Femur (tissue), 1 donor: ENCODE measurements around the gene GGCX.
"Not testable (repeated sequence)": the region's sequence is repeated elsewhere in the genome, so short reads cannot be mapped to it uniquely, and the experiment has no call there.

Experiments used
- DNase-seq: peaks from one replicate; pipeline ENCODE4 v3.0.0-alpha.2; 2017

Gene GGCX

DNA sequence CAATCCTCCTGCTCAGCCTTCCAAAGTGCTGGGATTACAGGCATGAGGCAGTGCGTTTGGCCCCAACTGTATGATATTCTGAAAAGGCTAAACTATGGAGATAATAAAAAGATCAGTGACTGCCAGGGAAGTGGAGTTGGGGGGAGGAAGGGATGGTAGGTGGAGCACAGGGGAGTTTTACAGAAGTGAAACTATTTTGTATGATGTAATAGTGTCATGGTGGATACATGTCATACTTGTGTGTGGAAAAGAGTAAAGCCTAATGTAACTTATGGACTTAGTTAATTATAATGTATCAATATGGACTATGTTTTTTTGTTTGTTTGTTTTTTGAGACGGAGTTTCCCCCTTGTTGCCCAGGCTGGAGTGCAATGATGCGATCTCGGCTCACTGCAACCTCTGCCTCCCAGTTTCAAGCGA, 2.9 kb upstream of the GGCX start:
- no peak for DNase-seq

DNA sequence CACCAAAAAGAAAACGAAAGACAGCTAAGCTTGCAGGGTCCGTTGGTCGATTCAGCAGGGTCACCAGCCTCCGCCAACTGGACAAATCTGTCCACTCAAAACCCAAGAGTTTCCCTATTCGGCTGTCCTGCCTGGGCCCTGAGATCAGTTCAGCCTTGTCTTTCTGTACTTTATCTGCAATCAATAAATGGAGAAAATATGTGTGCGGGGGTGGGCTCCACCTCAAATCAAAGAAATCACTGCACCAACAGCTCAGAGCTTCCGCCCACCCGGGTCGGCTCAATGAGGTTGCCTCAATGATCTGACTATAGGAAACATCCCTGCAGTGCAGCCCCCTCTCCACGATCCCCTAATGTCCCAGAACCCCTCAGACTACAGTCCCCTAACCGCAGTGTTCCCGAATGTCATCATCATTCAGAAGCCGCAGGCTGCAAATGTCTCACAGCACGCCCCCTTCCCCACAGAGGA, 447 bp downstream of the GGCX start:
- no peak for DNase-seq

DNA sequence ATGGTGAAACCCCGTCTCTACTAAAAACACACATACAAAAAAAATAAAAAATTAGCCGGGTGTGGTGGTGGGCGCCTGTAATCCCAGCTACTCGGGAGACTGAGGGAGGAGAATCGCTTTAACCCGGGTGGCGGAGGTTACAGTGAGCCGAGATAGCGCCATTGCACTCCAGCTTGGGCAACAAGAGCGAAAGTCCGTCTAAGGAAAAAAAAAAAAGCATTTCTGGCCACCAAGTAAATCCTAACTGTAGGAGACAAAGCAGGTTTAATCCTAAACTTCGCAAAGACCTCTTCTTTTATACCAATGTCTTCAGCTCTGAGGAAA, 928 bp downstream of the GGCX start:
- not testable (repeated sequence) for DNase-seq

DNA sequence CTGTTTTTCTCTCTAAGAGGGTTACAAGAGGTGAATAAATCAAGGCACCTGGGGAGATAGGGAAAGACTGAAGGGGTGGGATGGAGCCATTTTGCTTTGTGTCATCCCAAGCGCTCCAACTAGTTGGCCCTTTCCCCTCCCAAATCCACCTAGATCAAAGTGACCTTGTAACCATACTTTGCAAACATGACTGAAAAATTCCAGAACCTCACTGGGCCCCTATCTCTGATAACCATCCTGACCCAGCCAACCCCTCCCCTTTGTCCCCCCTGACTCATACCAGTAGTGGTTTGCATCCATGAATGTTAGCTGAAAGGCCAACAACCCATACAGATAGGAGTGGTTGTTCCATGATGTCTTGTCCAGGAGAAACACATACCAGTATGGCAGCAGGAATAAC, 3.1 kb downstream of the GGCX start:
- no peak for DNase-seq

DNA sequence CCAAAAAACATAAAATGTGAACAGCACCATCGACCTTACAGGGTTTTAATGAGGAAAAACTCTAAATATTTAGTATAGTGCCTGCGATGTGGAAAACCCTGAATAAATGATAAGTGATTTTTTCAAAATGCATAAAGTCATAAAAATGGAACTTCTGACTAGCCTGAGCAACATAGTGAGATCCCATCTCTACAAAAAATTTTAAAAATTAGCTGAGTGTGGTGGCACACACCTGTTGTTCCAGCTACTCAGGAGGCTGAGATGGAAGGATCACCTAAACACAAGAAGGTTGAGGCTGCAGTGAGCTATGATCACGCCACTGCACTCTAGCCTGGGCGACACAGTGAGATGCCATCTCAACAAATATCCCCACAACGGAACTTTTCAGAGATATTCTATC, 4.2 kb downstream of the GGCX start:
- no peak for DNase-seq

DNA sequence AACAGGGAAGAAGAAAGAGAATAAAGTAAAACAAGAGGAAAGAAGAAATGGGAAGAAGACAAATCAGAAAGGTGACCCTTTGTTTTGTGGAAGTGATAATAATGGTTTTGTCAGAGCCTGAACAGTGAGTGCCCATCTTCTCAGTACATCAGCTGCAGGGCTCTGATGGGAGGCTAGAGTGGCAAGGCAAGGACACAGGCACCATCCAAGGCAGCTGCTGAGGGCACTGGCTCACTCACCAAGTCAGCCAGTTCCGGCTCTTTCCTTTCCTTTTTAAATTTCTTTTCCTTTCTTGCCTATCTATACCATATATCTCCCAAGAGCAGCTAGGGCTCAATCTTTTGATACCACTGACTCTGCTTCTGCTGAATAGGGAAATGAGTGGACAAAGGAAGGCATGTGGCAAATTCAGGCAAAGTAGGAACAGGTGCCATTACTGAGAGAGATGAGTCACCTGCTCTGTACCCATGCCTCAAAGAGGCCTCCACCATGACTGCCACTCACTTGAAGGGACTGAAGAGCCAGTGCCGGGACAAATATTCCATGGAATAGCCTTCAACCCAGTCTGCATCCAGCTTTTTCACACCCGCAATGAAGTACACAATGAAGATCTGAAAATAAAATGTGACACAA, 6.2 kb downstream of the GGCX start:
- DNase-seq: no peak

DNA sequence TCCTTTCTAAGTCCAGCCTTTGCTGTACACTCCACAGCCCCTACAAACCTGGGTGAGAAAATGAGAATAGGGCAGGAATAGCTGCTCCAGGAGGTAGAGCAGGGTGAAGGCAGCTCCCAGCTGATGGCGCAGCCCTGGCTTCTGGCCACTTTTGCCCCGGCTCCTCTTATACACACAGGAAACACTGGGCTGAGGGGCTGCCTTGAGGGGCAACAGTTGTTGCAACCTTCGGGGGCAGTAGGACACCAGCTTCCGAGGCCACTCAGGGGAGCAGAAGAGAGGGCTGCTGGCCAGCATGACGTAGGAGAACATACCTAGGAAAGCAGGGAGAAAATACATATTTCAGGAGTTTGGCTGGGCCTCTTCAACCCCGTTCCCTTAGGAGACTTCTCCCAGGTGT, 8.1 kb downstream of the GGCX start:
- DNase-seq: no peak

DNA sequence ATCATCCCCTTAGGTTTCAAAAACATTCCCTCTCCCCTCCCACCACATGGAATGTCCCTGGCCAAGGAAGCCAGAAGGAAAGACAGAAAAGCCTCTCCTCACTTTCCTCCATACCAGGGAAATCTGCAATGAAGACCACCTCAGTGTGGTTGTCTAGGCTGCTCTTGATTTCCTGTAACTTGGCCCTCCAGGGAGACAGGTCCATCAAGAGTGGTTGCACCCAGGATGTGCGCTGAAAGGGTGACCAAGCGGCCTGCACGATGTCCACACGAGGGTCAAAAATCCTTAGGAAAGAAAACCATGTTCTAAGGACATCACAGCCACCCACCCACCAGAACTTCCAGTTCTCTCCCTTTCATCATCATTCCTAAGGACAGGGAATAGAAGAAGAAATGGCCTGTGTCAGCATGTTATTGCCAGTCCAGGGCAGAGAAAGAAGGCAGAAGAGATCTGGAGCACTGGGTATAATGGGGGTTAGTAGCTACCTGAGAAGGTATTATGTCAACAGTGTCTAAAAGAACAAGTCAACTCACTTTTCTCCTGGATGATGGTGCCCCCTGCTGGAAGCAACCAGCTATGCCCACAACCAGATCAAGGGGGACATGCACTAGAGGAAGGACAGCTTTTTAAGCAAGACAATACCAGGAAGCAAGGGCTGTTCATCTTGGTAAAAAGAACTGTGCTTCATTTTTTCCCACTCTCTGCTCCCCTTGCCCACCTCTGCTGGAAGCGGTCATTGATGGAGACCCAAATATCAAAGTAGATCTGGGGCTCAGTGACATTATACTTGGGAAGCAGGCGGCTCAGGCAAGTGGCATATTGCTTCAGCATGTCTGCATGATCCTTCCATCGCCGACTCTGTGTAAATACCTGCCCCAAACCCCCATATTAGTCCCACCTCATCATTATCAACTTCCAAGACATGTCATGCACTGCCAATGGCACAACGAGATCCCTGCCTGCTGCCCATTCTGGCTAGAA, 9.3 kb downstream of the GGCX start:
- DNase-seq: peak; percentile 89

DNA sequence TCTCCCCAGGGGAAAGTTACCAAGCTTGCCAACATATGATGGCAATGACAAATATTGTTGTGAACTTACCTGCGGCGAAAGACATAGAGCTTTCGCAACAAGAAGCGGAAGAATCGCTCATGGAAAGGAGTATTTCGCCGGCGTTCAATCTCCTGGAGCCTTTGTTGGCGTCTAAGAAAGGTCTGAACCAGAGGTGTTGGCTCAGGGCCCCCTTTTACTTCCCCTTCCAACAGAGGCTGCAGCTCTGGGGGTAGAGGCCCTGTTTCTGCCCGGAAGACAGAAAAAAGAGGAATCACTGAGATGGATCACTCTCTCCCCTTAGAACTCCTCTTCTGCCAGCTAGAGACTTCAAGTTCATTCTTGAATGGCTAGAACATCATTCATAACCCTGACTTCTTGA, 10.8 kb downstream of the GGCX start:
- DNase-seq: no peak

DNA sequence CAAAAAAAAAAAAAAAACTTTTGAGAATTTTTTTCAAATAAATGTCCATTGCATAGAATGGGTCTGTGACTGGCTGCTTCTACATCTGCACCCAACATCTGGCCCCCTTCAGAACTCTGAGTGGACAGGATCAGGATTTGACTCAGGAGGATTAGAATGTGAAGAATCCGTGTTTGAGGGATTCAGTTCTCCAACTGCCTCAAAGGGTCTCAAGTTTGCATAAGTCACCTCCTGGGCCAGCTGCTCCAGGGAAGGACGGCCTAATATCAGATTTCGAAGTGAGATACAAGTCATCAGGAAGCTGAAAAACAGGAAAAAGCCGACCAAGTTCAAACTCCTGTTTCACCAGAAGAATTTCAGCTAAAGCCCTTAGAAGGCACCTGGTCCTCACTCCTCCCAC, 11.5 kb downstream of the GGCX start:
- no peak for DNase-seq

DNA sequence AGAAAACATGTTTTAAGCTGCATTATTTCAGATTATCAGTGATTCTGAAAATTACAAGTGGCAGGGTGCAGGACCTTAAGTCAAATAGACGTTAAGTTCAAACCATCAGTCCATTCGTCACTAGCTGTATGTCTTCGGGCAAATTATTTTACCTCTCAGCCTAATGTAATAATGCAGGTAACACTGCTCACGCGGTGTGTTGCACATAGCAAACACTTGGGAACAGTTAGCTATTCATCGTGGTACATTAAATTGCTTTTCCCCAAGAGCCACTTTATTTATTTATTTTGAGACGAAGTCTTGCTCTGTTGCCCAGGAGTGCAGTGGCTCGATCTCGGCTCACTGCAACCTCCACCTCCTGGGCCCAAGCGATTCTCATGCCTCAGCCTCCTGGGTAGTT, 12.2 kb downstream of the GGCX start:
- DNase-seq: no peak

DNA sequence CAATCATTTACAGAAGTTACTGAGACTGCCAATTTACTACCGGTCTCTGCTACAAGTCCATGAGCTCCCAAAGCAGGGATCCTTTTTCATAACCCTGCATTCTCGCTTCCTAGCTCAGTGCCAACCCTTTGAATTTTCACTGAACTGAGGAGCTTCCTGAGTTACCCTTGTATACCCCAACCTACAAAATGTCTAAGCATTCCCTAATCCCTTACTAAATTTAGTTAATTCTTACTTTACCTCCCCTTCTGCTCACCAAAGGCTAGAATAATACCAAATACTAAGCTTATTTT, 12.7 kb downstream of the GGCX start:
- no peak for DNase-seq

DNA sequence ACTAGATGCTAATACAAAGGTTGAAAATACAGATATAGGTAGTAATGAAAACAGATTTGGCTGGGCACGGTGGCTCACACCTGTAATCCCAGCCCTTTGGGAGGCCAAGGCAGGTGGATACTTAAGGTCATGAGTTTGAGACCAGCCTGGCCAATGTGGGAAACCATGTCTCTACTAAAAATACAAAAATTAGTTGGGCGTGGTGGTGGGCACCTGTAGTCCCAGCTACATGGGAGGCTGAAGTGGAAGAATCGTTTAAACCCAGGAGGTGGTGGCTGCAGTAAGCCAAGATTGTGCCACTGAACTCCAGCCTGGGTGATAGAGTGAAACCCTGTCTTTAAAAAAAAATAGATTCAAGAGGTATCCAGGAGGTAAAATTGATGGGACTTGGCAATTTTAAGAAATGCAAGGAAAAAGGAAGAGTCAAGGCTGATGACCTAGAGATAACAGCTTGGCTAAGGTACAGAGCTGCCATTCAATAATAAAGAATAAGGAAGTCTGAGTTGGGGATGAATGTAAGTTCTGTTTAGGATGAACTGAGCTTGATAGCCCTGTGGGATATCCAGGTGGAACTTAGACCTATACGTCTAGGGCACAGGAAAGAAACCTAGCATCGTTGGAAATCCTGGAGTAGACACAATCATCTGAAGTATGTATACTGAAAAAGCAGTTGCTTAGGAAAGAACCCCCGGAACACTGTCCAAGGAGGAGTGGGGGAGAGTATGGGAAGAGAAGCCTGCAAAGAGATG, 13.3 kb downstream of the GGCX start:
- DNase-seq: no peak

DNA sequence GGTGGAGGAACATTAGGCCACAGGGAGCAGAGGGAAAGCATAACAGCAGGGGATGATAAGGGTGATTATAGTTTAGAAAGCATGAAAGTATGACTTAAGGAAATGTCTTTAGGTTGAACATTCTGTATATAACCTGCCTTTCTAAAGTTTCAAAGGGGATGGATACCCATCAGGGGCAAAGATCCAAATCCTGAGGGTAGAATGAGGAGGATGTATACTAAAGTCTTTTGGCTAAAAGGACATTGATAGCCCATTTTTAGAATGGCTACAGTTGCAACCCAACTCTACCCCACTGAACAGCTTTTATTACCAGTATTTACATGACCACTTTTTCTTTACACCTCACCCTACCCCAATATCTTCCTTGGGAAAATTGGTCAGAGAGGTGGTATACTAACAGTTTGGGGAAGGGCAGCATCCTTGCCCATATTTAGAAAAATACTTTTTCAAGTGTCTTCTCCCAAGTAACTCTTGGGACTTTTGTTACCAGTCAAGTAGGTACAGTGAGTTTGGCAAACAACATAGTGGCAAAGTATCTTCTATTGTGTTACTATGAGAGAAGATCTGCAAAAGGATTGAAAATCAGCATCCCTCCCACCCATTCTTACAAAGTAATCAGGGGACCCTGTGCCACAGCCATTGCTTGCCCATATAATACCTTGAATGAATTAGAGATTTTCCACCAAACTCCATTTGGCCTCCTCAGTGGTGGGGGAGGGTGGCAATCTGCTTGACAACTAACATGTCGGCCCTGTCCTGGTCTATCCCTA, 14.0 kb downstream of the GGCX start:
- no peak for DNase-seq

DNA sequence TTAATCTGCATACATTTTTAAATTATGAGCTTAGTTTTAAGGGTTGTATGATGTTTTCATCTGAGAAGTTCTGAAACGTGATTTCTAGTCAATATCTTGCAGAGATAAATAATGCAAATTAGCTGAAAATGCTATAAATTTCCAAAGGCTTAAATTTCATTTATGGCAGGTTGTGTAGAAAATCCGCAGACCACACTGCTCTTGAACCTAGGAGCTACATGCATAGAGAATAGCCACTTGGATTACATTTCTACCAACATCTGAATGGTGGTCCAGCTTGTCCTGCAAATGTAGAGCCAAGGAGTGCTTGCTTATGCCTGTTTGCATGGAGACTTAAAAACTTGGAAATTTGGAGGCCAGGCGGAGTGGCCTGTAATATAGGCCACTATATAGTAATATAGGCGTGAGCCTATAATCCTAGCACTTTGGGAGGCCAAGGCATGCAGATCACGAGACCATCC, 15.5 kb downstream of the GGCX start:
- DNase-seq: no peak

DNA sequence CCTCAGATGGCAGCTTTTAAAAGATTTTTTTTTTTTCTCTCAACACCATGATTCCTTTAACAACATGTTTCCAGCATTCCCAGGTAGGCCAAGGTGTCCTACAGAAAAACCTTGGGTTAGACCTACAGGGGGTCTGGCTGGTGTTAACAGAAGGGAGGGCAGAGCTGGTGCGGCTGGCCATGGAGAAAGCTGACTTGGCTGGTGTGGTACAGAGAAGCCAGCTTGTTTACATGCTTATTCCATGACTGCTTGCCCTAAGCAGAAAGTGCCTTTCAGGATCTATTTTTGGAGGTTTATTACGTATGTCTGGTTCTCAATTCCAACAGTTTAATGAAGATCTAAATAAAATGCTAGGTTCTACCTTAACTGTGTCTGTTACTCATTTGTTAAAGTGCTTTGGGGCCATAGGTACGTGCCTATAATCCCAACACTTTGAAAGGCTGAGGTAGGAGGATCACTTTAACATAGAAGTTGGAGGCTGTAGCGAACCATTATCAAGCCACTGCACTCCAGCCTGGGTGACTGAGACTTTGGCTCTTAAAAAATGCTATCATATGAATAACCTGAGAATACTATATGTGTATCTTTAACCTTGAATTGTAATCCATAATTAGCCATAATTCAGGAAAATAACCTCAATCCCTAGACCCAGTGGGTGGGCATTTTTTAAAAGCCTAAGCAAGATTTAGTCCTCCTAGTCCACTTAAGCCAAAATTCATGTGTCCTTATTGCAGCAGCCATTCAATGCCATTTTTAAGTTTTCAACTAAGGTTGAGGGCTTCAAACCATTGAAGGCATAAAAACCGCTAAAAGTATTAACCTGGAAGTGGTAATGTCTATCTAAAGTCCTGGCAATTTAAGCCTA, 16.1 kb downstream of the GGCX start:
- not testable (repeated sequence) for DNase-seq

DNA sequence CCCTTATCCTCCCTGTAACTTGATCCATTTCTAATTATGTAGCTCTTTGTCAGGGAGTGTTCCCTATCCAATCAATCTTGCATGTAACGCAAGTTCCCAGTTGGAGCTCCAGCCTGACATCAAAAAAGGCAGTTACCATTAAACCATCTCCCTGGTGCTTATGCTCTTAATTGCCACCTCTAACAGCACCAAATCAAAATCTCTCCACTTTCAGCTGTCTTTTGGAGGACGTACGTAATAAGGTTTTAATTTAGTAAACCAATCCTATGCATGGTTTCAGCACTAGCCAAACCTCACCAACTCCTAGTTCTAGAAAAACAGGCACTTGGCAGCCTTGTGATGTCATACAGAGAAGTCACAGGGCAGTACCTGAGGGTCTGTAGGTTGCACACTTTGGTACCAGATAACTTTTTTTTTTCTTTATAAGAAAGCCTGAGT, 17.0 kb downstream of the GGCX start:
- not testable (repeated sequence) for DNase-seq

DNA sequence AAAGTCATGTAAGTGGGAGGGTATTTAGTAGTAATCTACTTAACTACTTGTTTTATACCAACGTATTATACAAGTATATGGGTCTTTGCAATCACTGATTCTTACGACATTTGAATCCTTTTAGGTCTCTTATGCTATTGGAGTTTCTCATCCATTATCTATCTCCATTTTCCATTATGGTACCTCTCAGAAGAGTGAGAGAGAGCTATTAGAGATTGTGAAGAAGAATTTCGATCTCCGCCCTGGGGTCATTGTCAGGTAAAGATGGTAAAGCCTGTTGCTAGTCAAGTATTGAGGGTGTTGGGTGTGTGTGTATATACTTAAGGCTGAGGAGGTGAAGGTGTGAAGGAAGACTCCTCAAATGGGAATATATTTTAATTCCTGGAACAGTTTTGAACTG, 18.5 kb downstream of the GGCX start:
- no peak for DNase-seq

DNA sequence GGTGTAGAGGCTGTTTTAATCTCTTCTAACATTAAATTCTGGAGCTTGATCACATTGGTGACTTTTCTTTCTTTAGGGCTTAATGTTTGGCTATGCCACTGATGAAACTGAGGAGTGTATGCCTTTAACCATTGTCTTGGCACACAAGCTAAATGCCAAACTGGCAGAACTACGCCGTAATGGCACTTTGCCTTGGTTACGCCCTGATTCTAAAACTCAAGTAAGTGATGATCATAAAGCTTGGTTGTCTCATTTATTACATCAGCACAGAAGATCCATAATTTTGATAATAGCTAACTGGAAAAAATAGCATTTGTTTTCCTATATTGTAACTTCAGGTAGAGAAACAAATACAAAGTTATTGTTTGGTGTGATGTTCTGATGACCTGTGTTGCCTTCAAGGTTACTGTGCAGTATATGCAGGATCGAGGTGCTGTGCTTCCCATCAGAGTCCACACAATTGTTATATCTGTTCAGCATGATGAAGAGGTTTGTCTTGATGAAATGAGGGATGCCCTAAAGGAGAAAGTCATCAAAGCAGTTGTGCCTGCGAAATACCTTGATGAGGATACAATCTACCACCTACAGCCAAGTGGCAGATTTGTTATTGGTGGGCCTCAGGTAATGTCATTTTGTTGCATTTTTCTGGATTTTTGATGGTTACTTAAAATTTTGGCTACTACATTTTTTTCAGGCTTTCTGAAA, 19.4 kb downstream of the GGCX start:
- DNase-seq: no peak

DNA sequence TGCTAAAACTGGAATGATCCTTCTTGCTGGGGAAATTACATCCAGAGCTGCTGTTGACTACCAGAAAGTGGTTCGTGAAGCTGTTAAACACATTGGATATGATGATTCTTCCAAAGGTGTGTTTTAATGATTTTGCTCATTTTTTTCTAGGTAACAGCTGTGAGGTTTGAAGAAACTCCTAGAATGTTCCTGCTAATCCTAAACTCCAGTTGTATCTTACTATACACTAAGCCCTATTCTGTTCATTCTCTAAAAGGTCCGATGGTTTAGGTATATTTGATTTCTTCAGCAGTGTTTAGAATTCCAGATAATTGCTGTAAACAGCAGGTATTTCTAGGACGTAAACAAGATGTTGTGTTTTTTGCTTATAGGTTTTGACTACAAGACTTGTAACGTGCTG, 20.0 kb downstream of the GGCX start:
- no peak for DNase-seq

DNA sequence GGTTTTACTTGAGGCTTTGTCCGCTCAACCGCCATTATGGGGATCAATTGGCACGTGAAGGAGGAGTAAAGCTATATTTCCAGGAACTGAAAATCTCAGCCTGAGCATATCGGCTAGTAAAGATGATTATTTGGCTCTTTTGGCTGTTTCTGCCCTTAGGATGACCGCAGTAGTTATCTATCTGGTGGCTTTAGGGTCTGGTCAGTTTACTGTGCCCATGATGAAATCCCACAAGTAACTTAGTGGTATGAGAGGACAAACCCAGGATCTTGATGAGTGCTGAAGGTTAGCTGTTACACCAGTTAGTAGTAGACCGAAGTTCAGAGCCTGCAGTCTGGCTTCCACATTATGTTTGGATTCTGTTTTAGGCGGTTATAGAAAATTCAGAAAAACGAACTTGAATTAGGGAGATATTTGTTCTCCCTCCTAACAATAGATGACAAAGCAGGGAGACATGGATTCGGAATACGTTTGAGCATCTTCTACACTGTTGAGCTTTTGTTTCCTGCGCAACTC, 21.1 kb downstream of the GGCX start:
- DNase-seq: no peak
